Peyer's patch (tissue), 4 donors: Measurements from ENCODE around the gene C1GALT1.

Experiments
- POLR2A ChIP-seq, 2 donors: fragments of 450-650 bp; IDR thresholded peaks; one replicate each; pipeline ENCODE4 v1.5.1; 2017; ENCODE audit warnings: antibody characterized with exemption in 2 of 2, mild to moderate bottlenecking in 2 of 2, moderate library complexity in 2 of 2
- TF ChIP-seq, protein P1 (sequence below), 6 experiments: fragments of 450-650 bp in 4 of 6; fragments of 200-600 bp in 2 of 6; sonication (generic) in 1 of 6; IDR thresholded peaks; one replicate each; pipeline ENCODE4 v1.5.1; 2017 to 2019; ENCODE audit warnings: antibody characterized with exemption in 6 of 6, mild to moderate bottlenecking in 3 of 6, moderate library complexity in 1 of 6

- TF ChIP-seq, protein P1, sequence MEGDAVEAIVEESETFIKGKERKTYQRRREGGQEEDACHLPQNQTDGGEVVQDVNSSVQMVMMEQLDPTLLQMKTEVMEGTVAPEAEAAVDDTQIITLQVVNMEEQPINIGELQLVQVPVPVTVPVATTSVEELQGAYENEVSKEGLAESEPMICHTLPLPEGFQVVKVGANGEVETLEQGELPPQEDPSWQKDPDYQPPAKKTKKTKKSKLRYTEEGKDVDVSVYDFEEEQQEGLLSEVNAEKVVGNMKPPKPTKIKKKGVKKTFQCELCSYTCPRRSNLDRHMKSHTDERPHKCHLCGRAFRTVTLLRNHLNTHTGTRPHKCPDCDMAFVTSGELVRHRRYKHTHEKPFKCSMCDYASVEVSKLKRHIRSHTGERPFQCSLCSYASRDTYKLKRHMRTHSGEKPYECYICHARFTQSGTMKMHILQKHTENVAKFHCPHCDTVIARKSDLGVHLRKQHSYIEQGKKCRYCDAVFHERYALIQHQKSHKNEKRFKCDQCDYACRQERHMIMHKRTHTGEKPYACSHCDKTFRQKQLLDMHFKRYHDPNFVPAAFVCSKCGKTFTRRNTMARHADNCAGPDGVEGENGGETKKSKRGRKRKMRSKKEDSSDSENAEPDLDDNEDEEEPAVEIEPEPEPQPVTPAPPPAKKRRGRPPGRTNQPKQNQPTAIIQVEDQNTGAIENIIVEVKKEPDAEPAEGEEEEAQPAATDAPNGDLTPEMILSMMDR (IDR thresholded peaks at IDR 0.05), result no peak
- TF ChIP-seq POLR2A (IDR thresholded peaks at IDR 0.05), result no peak
Measured at GRCh38 chr7:7201578-7202374, 19.4 kb downstream of the C1GALT1 start.
